ENCODE results near the gene IL1RL2.

- TF ChIP-seq POLR2A (IDR thresholded peaks at IDR 0.05), result no peak
- TF ChIP-seq CTCF (IDR thresholded peaks at IDR 0.05), result no peak
- no peak for TF ChIP-seq POLR2AphosphoS5 (IDR thresholded peaks at IDR 0.05)
Measured at GRCh38 chr2:102200539-102200938, 13.7 kb downstream of the IL1RL2 start.
